Uterus (tissue), 2 donors: ENCODE data around the gene RPUSD4.

Source experiments
- CTCF ChIP-seq, 4 experiments: fragments of 200-600 bp in 2 of 4; fragments of 450-650 bp in 2 of 4; sonication (generic) in 2 of 4; IDR thresholded peaks; one replicate each; pipeline ENCODE4 v1.5.1; 2016 to 2019; ENCODE audit warnings: antibody characterized with exemption in 4 of 4, mild to moderate bottlenecking in 2 of 4, moderate library complexity in 1 of 4
- POLR2A ChIP-seq, 2 donors: fragments of 450-650 bp; IDR thresholded peaks; one replicate each; pipeline ENCODE4 v1.6.1; 2016; ENCODE audit warnings: antibody characterized with exemption in 2 of 2, mild to moderate bottlenecking in 1 of 2, moderate library complexity in 1 of 2

DNA sequence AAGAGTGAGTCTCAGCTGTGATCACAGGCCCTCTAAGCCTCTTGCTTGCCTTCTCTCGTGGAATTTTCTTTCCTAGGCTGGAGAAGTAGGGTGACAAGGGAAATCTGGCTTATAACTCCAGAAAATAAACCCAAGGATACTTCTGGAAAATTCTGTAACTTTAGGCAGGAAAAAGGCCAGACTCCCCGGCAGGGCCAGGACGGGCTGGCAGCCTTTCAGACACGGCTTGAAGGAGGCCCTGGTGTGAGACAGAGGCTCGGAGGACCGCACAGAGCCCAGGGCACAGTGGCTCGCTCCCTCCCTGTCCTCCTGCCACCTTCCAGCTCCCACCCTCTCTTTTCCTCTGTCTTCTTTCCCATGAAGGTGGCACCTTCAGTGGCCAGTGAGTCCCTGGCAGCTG lies 19.1 kb downstream of the RPUSD4 start:
- TF ChIP-seq POLR2A (IDR thresholded peaks at IDR 0.05) (no peak), CTCF (IDR thresholded peaks at IDR 0.05) (no peak)
